K562 (cell line): ENCODE measurements around the gene PAQR4. TPM values are rescaled to one million over a fixed set of nuclear protein-coding genes. Genes with fewer than 3 reads are reported as not detected.

Experiments used
- ATF7 ChIP-seq: fragments of 450-650 bp; IDR thresholded peaks from 2 replicates; pipeline ENCODE4 v1.7.1; 2014; ENCODE audit warnings: mild to moderate bottlenecking, moderate library complexity
- CHD4 ChIP-seq: fragments of 200-600 bp; sonication (generic); IDR thresholded peaks from 3 replicates; pipeline ENCODE4 v1.6.1; 2012; ENCODE audit warnings: low read depth, mild to moderate bottlenecking, mixed read lengths, low read length, inconsistent platforms; ENCODE audit not compliant: insufficient read depth, insufficient replicate concordance, poor library complexity, severe bottlenecking
- EP400 ChIP-seq: fragments of 450-650 bp; IDR thresholded peaks from 2 replicates; pipeline ENCODE4 v1.6.1; 2017; ENCODE audit warnings: antibody characterized with exemption, mild to moderate bottlenecking, moderate library complexity
- ERF ChIP-seq: fragments of 450-650 bp; formaldehyde crosslinking; IDR thresholded peaks from 2 replicates; pipeline ENCODE4 v1.4.0; 2020; ENCODE audit warnings: mild to moderate bottlenecking, mixed read lengths
- ESRRB ChIP-seq: fragments of 250-450 bp; sonication (Bioruptor Pico); IDR thresholded peaks from 2 replicates; pipeline ENCODE4 v1.5.0; 2020; ENCODE audit warnings: mild to moderate bottlenecking, moderate library complexity, borderline replicate concordance
- HDAC2 ChIP-seq: fragments of 450-650 bp; IDR thresholded peaks from 2 replicates; pipeline ENCODE4 v1.6.1; 2016; ENCODE audit warnings: mild to moderate bottlenecking
- KDM5B ChIP-seq: fragments of 200-600 bp; sonication (generic); IDR thresholded peaks from 2 replicates; pipeline ENCODE4 v1.6.1; 2012; ENCODE audit warnings: low read depth, mild to moderate bottlenecking, moderate library complexity, low read length, control low read depth, inconsistent platforms; ENCODE audit not compliant: insufficient replicate concordance
- MCM7 ChIP-seq, 2 experiments: fragments of 450-650 bp; IDR thresholded peaks; 2 replicates each; pipeline ENCODE4 v1.6.1; 2016 to 2018
- NCOA2 ChIP-seq, 2 experiments: fragments of 450-650 bp; IDR thresholded peaks; 2 replicates each; pipeline ENCODE4 v1.6.1; 2018; ENCODE audit warnings: mild to moderate bottlenecking in 2 of 2, moderate library complexity in 1 of 2; ENCODE audit not compliant: partially characterized antibody in 2 of 2
- PML ChIP-seq: IDR thresholded peaks from 2 replicates; pipeline ENCODE4 v1.6.1; 2012; ENCODE audit warnings: low read length, inconsistent platforms
- SRSF3 ChIP-seq: fragments of 200-400 bp; formaldehyde crosslinking; IDR thresholded peaks from 2 replicates; pipeline ENCODE4 v1.6.1; 2016; ENCODE audit warnings: mild to moderate bottlenecking, low read length, moderate library complexity; ENCODE audit not compliant: insufficient read depth
- SUPT5H ChIP-seq: fragments of 450-650 bp; IDR thresholded peaks from 2 replicates; pipeline ENCODE4 v1.6.1; 2016
- ZBTB17 ChIP-seq: fragments of 450-650 bp; formaldehyde crosslinking; IDR thresholded peaks from 2 replicates; pipeline ENCODE4 v1.4.0; 2020; ENCODE audit warnings: mild to moderate bottlenecking
- ZFX ChIP-seq: sonication (generic); formaldehyde crosslinking; IDR thresholded peaks from 2 replicates; pipeline ENCODE4 v1.8.0; 2022; ENCODE audit warnings: mild to moderate bottlenecking, missing genetic modification reagents, moderate library complexity
- ZNF174 ChIP-seq: fragments of 250-450 bp; sonication (Bioruptor Pico); IDR thresholded peaks from 2 replicates; pipeline ENCODE4 v1.4.0; 2020; ENCODE audit warnings: mild to moderate bottlenecking
- polyA plus RNA-seq, 8 experiments: library from polyadenylated mRNA; depleted of rRNA in 4 of 8; stranded (reverse) in 5 of 8; unstranded in 3 of 8; fragments of >200 nt; fragmentation: Nextera tagmentation in 2 of 8; fragmentation: Illumina TruSeq in 1 of 8; extraction: Ambion mirVana in 2 of 8; extraction: Trizol in 1 of 8; gene quantifications; 2 replicates each; pipeline versions ENCODE4 v1.2.1 to v1.2.3, GENCODE V29; 2011 to 2014; ENCODE audit warnings: inconsistent platforms in 1 of 8, missing spikeins in 1 of 8
- total RNA-seq, 7 experiments: library from RNA; depleted of rRNA in 6 of 7; stranded (reverse); fragments of >200 nt in 6 of 7; fragmentation: Illumina TruSeq in 2 of 7; extraction: Trizol in 2 of 7; gene quantifications; 2 replicates each; pipeline versions ENCODE4 v1.2.1 to v1.2.3, GENCODE V29; 2011 to 2021; ENCODE audit warnings: low replicate concordance in 1 of 7
- TF ChIP-seq, protein P1 (sequence below): fragments of 250-450 bp; sonication (Bioruptor Pico); IDR thresholded peaks from 2 replicates; pipeline ENCODE4 v1.5.0; 2022; ENCODE audit warnings: mild to moderate bottlenecking
- TF ChIP-seq, protein P2 (sequence below): fragments of 450-650 bp; IDR thresholded peaks from 2 replicates; pipeline ENCODE4 v1.6.1; 2017; ENCODE audit warnings: antibody characterized with exemption, mild to moderate bottlenecking
- TF ChIP-seq, protein P3 (sequence below), 2 experiments: IDR thresholded peaks; 2 replicates each; pipeline ENCODE4 v1.6.1; 2011; ENCODE audit warnings: borderline replicate concordance in 1 of 2, control low read depth in 1 of 2, low read depth in 1 of 2, low read length in 1 of 2, mild to moderate bottlenecking in 1 of 2, mixed read lengths in 1 of 2, moderate library complexity in 1 of 2; ENCODE audit not compliant: insufficient read depth in 1 of 2, insufficient read length in 1 of 2, poor library complexity in 1 of 2, severe bottlenecking in 1 of 2; ENCODE audit errors: extremely low read depth in 1 of 2

PAQR4 gene
- total and polyA plus RNA-seq, 9 of the 15 experiments (the other 6 are each of a cell fraction or from before 2014, with no cell fraction given): 0.62 to 40.4 (median 19.5) TPM

DNA sequence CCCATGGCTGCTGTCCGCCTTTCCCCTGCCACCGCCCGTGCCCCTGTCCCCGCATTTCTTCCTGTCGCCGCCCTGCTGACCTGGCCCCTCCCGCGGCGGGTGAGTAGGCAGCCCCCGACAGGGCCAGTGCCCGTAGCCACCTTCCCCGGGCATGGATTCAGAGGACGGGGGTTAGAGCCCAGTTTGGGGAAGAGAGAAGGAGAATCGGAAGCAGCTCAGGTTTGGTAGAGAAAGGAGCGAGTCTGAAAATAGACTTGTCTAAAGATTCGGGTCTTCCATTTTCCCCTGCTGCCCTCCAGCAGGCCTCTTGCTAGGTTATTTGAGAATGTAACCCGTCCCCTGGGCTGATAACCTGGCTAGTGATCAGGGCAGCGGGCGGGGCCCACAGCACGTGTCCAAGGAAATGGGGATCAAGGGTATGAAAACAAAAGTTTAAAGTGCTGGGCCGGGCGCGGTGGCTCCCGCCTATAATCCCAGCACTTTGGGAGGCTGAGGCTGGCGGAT is 35.7 kb downstream of the PAQR4 start (continued):
- TF ChIP-seq ZBTB17 (CRISPR knock-in tag): no peak
- no peak for TF ChIP-seq CHD4
- TF ChIP-seq ERF: no peak
- TF ChIP-seq PML: no peak
- peak; percentile 38 for TF ChIP-seq KDM5B
- peak; percentile 49 for TF ChIP-seq EP400
- TF ChIP-seq, protein P1, sequence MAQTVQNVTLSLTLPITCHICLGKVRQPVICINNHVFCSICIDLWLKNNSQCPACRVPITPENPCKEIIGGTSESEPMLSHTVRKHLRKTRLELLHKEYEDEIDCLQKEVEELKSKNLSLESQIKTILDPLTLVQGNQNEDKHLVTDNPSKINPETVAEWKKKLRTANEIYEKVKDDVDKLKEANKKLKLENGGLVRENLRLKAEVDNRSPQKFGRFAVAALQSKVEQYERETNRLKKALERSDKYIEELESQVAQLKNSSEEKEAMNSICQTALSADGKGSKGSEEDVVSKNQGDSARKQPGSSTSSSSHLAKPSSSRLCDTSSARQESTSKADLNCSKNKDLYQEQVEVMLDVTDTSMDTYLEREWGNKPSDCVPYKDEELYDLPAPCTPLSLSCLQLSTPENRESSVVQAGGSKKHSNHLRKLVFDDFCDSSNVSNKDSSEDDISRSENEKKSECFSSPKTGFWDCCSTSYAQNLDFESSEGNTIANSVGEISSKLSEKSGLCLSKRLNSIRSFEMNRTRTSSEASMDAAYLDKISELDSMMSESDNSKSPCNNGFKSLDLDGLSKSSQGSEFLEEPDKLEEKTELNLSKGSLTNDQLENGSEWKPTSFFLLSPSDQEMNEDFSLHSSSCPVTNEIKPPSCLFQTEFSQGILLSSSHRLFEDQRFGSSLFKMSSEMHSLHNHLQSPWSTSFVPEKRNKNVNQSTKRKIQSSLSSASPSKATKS (CRISPR knock-in tag): no peak
- peak; percentile 53 for TF ChIP-seq SUPT5H
- peak; percentile 69 for TF ChIP-seq ZFX (CRISPR knock-in tag)
- TF ChIP-seq ATF7: 0 out of 2 replicates have a peak, but pooled peaks have one; percentile 29
- TF ChIP-seq, protein P2, sequence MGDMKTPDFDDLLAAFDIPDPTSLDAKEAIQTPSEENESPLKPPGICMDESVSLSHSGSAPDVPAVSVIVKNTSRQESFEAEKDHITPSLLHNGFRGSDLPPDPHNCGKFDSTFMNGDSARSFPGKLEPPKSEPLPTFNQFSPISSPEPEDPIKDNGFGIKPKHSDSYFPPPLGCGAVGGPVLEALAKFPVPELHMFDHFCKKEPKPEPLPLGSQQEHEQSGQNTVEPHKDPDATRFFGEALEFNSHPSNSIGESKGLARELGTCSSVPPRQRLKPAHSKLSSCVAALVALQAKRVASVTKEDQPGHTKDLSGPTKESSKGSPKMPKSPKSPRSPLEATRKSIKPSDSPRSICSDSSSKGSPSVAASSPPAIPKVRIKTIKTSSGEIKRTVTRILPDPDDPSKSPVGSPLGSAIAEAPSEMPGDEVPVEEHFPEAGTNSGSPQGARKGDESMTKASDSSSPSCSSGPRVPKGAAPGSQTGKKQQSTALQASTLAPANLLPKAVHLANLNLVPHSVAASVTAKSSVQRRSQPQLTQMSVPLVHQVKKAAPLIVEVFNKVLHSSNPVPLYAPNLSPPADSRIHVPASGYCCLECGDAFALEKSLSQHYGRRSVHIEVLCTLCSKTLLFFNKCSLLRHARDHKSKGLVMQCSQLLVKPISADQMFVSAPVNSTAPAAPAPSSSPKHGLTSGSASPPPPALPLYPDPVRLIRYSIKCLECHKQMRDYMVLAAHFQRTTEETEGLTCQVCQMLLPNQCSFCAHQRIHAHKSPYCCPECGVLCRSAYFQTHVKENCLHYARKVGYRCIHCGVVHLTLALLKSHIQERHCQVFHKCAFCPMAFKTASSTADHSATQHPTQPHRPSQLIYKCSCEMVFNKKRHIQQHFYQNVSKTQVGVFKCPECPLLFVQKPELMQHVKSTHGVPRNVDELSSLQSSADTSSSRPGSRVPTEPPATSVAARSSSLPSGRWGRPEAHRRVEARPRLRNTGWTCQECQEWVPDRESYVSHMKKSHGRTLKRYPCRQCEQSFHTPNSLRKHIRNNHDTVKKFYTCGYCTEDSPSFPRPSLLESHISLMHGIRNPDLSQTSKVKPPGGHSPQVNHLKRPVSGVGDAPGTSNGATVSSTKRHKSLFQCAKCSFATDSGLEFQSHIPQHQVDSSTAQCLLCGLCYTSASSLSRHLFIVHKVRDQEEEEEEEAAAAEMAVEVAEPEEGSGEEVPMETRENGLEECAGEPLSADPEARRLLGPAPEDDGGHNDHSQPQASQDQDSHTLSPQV: peak; percentile 56
- no peak for TF ChIP-seq MCM7 (IDR thresholded peaks at IDR 0.05)
- TF ChIP-seq SRSF3: no peak
- TF ChIP-seq ZNF174: no peak
- TF ChIP-seq, protein P3, sequence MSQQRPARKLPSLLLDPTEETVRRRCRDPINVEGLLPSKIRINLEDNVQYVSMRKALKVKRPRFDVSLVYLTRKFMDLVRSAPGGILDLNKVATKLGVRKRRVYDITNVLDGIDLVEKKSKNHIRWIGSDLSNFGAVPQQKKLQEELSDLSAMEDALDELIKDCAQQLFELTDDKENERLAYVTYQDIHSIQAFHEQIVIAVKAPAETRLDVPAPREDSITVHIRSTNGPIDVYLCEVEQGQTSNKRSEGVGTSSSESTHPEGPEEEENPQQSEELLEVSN (IDR thresholded peaks at IDR 0.05; ENCODE audit: borderline replicate concordance in 1 of 2, extremely low read depth in 1 of 2, insufficient read depth in 1 of 2, insufficient read length in 1 of 2, low read depth in 1 of 2, low read length in 1 of 2, poor library complexity in 1 of 2, severe bottlenecking in 1 of 2): peak; percentile 21 to 54
- TF ChIP-seq ESRRB (CRISPR knock-in tag): no peak
- no peak for TF ChIP-seq NCOA2 (IDR thresholded peaks at IDR 0.05; ENCODE audit: partially characterized antibody in 2 of 2)
- TF ChIP-seq HDAC2: no peak
